Stomach (tissue), 4 donors: ENCODE data around the gene TANGO6.

Experiments used
- POLR2A ChIP-seq, 4 donors: fragments of 450-650 bp; IDR thresholded peaks; one replicate each; pipeline ENCODE4 v1.6.1; 2016; ENCODE audit warnings: antibody characterized with exemption in 4 of 4, control low read depth in 2 of 4, mild to moderate bottlenecking in 1 of 4, moderate library complexity in 1 of 4
- POLR2AphosphoS5 ChIP-seq, 3 donors: sonication (generic); formaldehyde crosslinking; IDR thresholded peaks; one replicate each; pipeline ENCODE4 v1.6.1; 2016; ENCODE audit warnings: antibody characterized with exemption in 3 of 3

GRCh38 chr16:69049603-69050375 is 206.5 kb downstream of the TANGO6 start:
- no peak for TF ChIP-seq POLR2A (IDR thresholded peaks at IDR 0.05)
- no peak for TF ChIP-seq POLR2AphosphoS5 (IDR thresholded peaks at IDR 0.05)
